Mesenchymal stem cell (in vitro differentiated cells and primary cell): ENCODE measurements around the gene VCAN.

Experiments used
- DNase-seq: peaks from one replicate; pipeline ENCODE4 v3.0.0-alpha.2; 2013
- H2AFZ ChIP-seq: one replicate; pipeline ENCODE4 v1.6.1; 2013; ENCODE audit warnings: low read depth, mild to moderate bottlenecking, control low read depth, inconsistent platforms, low read length, moderate library complexity
- H2AK5ac ChIP-seq: 2 replicates; pipeline ENCODE4 v1.6.1; 2013; ENCODE audit warnings: low read length, moderate library complexity, mild to moderate bottlenecking, inconsistent platforms; ENCODE audit not compliant: severe bottlenecking
- H2BK120ac ChIP-seq: one replicate; pipeline ENCODE4 v1.6.1; 2013; ENCODE audit warnings: low read depth, mild to moderate bottlenecking, inconsistent platforms, low read length, moderate library complexity
- H2BK12ac ChIP-seq, 2 experiments: one replicate each; pipeline ENCODE4 v1.6.1; 2013; ENCODE audit warnings: inconsistent platforms in 2 of 2, low read length in 2 of 2, mild to moderate bottlenecking in 2 of 2, moderate library complexity in 2 of 2, control low read depth in 1 of 2
- H2BK15ac ChIP-seq: one replicate; pipeline ENCODE4 v1.6.1; 2013; ENCODE audit warnings: mild to moderate bottlenecking, low read depth, inconsistent platforms; ENCODE audit not compliant: poor library complexity, severe bottlenecking
- H2BK5ac ChIP-seq: 2 replicates; pipeline ENCODE4 v1.6.1; 2013; ENCODE audit warnings: low read depth, mild to moderate bottlenecking, low read length, control low read depth, inconsistent platforms; ENCODE audit not compliant: poor library complexity, severe bottlenecking
- H3K14ac ChIP-seq, 2 experiments: one replicate each; pipeline ENCODE4 v1.6.1; 2013; ENCODE audit warnings: inconsistent platforms in 2 of 2, low read length in 2 of 2, control low read depth in 1 of 2, mild to moderate bottlenecking in 1 of 2, moderate library complexity in 1 of 2
- H3K18ac ChIP-seq, 2 experiments: one replicate each; pipeline ENCODE4 v1.6.1; 2013; ENCODE audit warnings: inconsistent platforms in 2 of 2, low read length in 2 of 2, control low read depth in 1 of 2, low read depth in 1 of 2, mild to moderate bottlenecking in 1 of 2
- H3K23ac ChIP-seq, 2 experiments: one replicate each; pipeline ENCODE4 v1.6.1; 2013; ENCODE audit warnings: inconsistent platforms in 2 of 2, low read length in 2 of 2, mild to moderate bottlenecking in 2 of 2, moderate library complexity in 2 of 2, control low read depth in 1 of 2
- H3K27ac ChIP-seq: 2 replicates; pipeline ENCODE4 v1.5.1; 2013; ENCODE audit warnings: mild to moderate bottlenecking, moderate library complexity, low read length, control low read depth, inconsistent platforms; ENCODE audit not compliant: poor library complexity, severe bottlenecking
- H3K27me3 ChIP-seq, 2 experiments: 2 replicates each; pipeline versions ENCODE4 v1.6.1 to v1.7.0; 2013; ENCODE audit warnings: low read length in 2 of 2, mild to moderate bottlenecking in 2 of 2, moderate library complexity in 2 of 2, control low read depth in 1 of 2, inconsistent platforms in 1 of 2; ENCODE audit not compliant: control insufficient read depth in 1 of 2, insufficient read depth in 1 of 2
- H3K36me3 ChIP-seq, 2 experiments: 2 replicates each; pipeline versions ENCODE4 v1.6.1 to v1.7.0; 2013; ENCODE audit warnings: low read length in 2 of 2, control low read depth in 1 of 2, inconsistent platforms in 1 of 2, low read depth in 1 of 2, mild to moderate bottlenecking in 1 of 2; ENCODE audit not compliant: insufficient read depth in 2 of 2, control insufficient read depth in 1 of 2
- H3K4ac ChIP-seq, 2 experiments: one replicate each; pipeline ENCODE4 v1.6.1; 2013; ENCODE audit warnings: inconsistent platforms in 2 of 2, low read length in 2 of 2, mild to moderate bottlenecking in 2 of 2, moderate library complexity in 2 of 2, control low read depth in 1 of 2, low read depth in 1 of 2
- H3K4me1 ChIP-seq: 2 replicates; pipeline ENCODE4 v1.6.1; 2013; ENCODE audit warnings: low read depth, low read length, control low read depth; ENCODE audit not compliant: control insufficient read depth, insufficient read depth
- H3K4me2 ChIP-seq: 2 replicates; pipeline ENCODE4 v1.6.1; 2013; ENCODE audit warnings: low read length, mild to moderate bottlenecking, inconsistent platforms; ENCODE audit not compliant: poor library complexity, severe bottlenecking
- H3K4me3 ChIP-seq, 2 experiments: 2 replicates each; pipeline versions ENCODE4 v1.5.1 to v1.7.0; 2013; ENCODE audit warnings: low read length in 2 of 2, mild to moderate bottlenecking in 2 of 2, control low read depth in 1 of 2, low read depth in 1 of 2; ENCODE audit not compliant: insufficient read depth in 1 of 2
- H3K79me1 ChIP-seq: replicated peaks from 2 replicates; pipeline ENCODE4 v1.6.1; 2013; ENCODE audit warnings: mild to moderate bottlenecking, control low read depth, low read length, inconsistent platforms; ENCODE audit not compliant: poor library complexity, severe bottlenecking
- H3K9ac ChIP-seq: 2 replicates; pipeline ENCODE4 v1.7.0; 2013; ENCODE audit warnings: mild to moderate bottlenecking, low read length, moderate library complexity
- H3K9me3 ChIP-seq: 2 replicates; pipeline ENCODE4 v1.7.0; 2013; ENCODE audit warnings: mild to moderate bottlenecking, low read length; ENCODE audit not compliant: control insufficient read depth
- H4K8ac ChIP-seq: one replicate; pipeline ENCODE4 v1.6.1; 2013; ENCODE audit warnings: inconsistent platforms, mild to moderate bottlenecking, low read length, moderate library complexity
- H4K91ac ChIP-seq: one replicate; pipeline ENCODE4 v1.6.1; 2013; ENCODE audit warnings: mild to moderate bottlenecking, low read length, inconsistent platforms
- WGBS: methylation state at CpG from one replicate; pipeline ENCODE4 v1.1.7; 2013; ENCODE audit warnings: mixed read lengths; 5-methylcytosine and 5-hydroxymethylcytosine counted together

The VCAN gene

GRCh38 chr5:83509540-83509939 is 38.0 kb downstream of the VCAN start:
- peaks cover 4% of the 10 kb centered on the region for H3K79me1 ChIP-seq
- peaks cover 12 to 84% of the 10 kb centered on the region in 2 experiments for H3K36me3 ChIP-seq

GRCh38 chr5:83510260-83510659 is 38.7 kb downstream of the VCAN start:
- Histone ChIP-seq H2BK5ac (peak overlapping the region; percentile 51), H3K9ac (peak overlapping the region; percentile 67), H3K4me2 (no peak overlapping the region), H2AFZ (no peak overlapping the region), H3K27me3 (no peaks in the 10 kb centered on the region), H3K36me3 (peaks cover 11 to 85% of the 10 kb centered on the region in 2 experiments), H3K4me3 (peak overlapping the region in 1 of 2 experiments; percentile 22), H3K18ac (no peak overlapping the region), H3K4ac (no peak overlapping the region), H3K4me1 (peaks cover 11% of the 10 kb centered on the region), H3K23ac (no peak overlapping the region), H3K79me1 (peaks cover 4% of the 10 kb centered on the region), H3K14ac (no peak overlapping the region), H2BK12ac (no peak overlapping the region), H3K27ac (peak overlapping the region; percentile 83), H4K8ac (no peak overlapping the region), H4K91ac (no peak overlapping the region), H3K9me3 (no peaks in the 10 kb centered on the region), H2BK15ac (no peak overlapping the region), H2AK5ac (no peak overlapping the region), H2BK120ac (no peak overlapping the region)
- no peak for DNase-seq
- WGBS = no CpG with 5 or more reads among the region's 1 CpG

More at GRCh38 chr5:83509540-83509939, 38.0 kb downstream of the VCAN start:
- Histone ChIP-seq H2BK12ac (peak overlapping the region in 1 of 2 experiments; percentile 63), H3K18ac (peak overlapping the region in 1 of 2 experiments; percentile 34), H2AK5ac (no peak overlapping the region), H3K4me3 (no peak overlapping the region), H2BK120ac (no peak overlapping the region), H4K8ac (no peak overlapping the region), H3K4me2 (no peak overlapping the region), H3K23ac (no peak overlapping the region), H4K91ac (no peak overlapping the region), H3K27me3 (no peaks in the 10 kb centered on the region), H3K4me1 (peaks cover 11% of the 10 kb centered on the region), H3K14ac (no peak overlapping the region), H3K27ac (peak overlapping the region; percentile 83), H2AFZ (no peak overlapping the region), H3K9ac (peak overlapping the region; percentile 67), H2BK5ac (no peak overlapping the region), H2BK15ac (no peak overlapping the region), H3K4ac (no peak overlapping the region), H3K9me3 (no peaks in the 10 kb centered on the region)
- WGBS = 95% methylated on average over 4 of the region's 4 CpGs
- peak; percentile 47 for DNase-seq

GRCh38 chr5:83512061-83512745 is 40.7 kb downstream of the VCAN start:
- H3K27ac ChIP-seq = peak overlapping the region; percentile 96

GRCh38 chr5:83513081-83513480 is 41.5 kb downstream of the VCAN start:
- H4K91ac ChIP-seq = no peak overlapping the region
- H3K9ac ChIP-seq = no peak overlapping the region
- H3K4me3 ChIP-seq = no peak overlapping the region
- H3K27me3 ChIP-seq = no peaks in the 10 kb centered on the region
- H3K18ac ChIP-seq = no peak overlapping the region
- peaks cover 3 to 67% of the 10 kb centered on the region in 2 experiments for H3K36me3 ChIP-seq
- H3K4ac ChIP-seq = no peak overlapping the region
- no peak overlapping the region for H3K14ac ChIP-seq
- H2BK5ac ChIP-seq = no peak overlapping the region
- DNase-seq = no peak
- H2AK5ac ChIP-seq = no peak overlapping the region
- H2AFZ ChIP-seq = no peak overlapping the region
- H2BK120ac ChIP-seq = no peak overlapping the region
- H3K9me3 ChIP-seq = no peaks in the 10 kb centered on the region
- no peak overlapping the region for H3K23ac ChIP-seq
- H2BK12ac ChIP-seq = no peak overlapping the region
- H3K4me1 ChIP-seq = peaks cover 12% of the 10 kb centered on the region
- no peak overlapping the region for H4K8ac ChIP-seq
- no peaks in the 10 kb centered on the region for H3K79me1 ChIP-seq
- no peak overlapping the region for H2BK15ac ChIP-seq
- no peak overlapping the region for H3K4me2 ChIP-seq
- WGBS = no CpG with 5 or more reads among the region's 1 CpG
- H3K27ac ChIP-seq = no peak overlapping the region

More at GRCh38 chr5:83512061-83512745, 40.7 kb downstream of the VCAN start:
- Histone ChIP-seq H4K8ac (peak overlapping the region; percentile 85), H2AK5ac (peak overlapping the region; percentile 78), H3K23ac (no peak overlapping the region), H3K9me3 (no peaks in the 10 kb centered on the region), H3K4me2 (peak overlapping the region; percentile 2), H3K4me1 (peaks cover 12% of the 10 kb centered on the region), H3K36me3 (peaks cover 3 to 76% of the 10 kb centered on the region in 2 experiments), H4K91ac (no peak overlapping the region), H3K27me3 (no peaks in the 10 kb centered on the region), H3K79me1 (no peaks in the 10 kb centered on the region), H3K14ac (no peak overlapping the region), H2BK5ac (peak overlapping the region; percentile 83), H2AFZ (no peak overlapping the region), H3K18ac (no peak overlapping the region), H2BK120ac (peak overlapping the region; percentile 68), H3K4ac (no peak overlapping the region), H3K9ac (no peak overlapping the region), H2BK12ac (no peak overlapping the region), H2BK15ac (no peak overlapping the region), H3K4me3 (no peak overlapping the region)
- DNase-seq = no peak
- WGBS = 98% methylated on average over 12 of the region's 13 CpGs
